Stimulated activated CD8-positive, alpha-beta memory T cell treated with anti-CD3 and anti-CD28 coated beads, Interleukin-4, amount 100 ng/mL, for 48 hours (primary cell): ENCODE results near the gene ZNF263.

Experiments used
- DNase-seq: peaks from one replicate; pipeline ENCODE4 v3.0.0-alpha.2; 2020

ZNF263 gene

DNA sequence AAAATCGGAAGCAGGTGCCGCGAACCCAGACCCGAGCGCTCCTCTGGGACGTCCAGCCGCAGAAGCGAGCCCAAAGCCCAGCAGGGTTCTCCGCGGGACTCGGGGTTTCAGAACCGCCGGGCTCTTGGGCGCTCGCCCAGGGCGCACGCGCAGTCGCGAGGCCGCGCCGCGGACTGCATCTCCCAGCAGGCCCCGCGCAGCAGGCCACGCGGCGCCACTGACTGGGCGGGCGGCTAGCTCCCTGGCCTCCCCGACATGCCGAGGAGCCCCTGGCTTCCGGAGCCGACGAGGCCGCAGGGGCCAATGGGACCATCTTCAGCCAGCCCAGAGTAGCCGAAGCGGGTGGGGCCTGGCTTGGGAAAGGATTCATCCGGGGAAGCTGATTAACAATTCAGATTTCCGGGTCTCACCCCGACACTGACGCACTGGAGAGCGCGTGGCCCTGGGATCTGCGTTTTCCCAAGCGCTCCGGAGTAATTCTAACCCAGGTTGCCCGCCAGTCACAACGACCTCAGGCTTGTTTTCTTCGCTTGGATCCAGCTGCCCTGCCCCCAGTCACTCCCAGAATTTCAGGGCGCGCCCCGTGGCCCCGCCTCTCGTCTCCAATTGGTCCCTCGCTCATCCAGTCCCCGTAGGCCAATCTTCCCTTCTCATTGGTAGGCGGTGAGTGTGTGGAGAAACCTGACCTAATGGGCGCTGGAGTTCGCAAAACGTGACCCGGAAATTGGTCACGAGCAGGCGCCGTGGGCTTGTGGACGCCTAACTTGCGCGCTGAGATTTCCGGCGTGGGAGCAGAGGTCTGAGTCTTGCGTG is at the start of gene ZNF263:
ZNF263 (plus strand) TSS at position 762 of the 813 bp plus-strand sequence. CDS start 328 bp downstream, outside the sequence.
- DNase-seq = peak; percentile 92

DNA sequence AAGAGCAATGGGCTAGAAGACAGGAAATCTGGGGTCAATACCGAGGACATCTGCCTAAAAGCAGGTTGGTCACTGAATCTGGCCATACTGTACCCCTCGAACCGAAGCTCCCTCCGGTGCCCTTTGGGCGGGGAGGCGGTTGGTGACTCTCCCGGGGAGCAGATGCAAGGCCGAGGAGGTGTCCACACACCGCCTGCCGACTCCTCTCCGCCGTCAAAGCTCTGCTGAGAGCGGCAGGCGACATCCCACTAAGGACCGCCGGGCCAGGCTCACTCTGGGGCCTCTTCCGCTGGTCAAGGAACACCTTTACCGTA is 48.8 kb upstream of the ZNF263 start:
- no peak for DNase-seq

DNA sequence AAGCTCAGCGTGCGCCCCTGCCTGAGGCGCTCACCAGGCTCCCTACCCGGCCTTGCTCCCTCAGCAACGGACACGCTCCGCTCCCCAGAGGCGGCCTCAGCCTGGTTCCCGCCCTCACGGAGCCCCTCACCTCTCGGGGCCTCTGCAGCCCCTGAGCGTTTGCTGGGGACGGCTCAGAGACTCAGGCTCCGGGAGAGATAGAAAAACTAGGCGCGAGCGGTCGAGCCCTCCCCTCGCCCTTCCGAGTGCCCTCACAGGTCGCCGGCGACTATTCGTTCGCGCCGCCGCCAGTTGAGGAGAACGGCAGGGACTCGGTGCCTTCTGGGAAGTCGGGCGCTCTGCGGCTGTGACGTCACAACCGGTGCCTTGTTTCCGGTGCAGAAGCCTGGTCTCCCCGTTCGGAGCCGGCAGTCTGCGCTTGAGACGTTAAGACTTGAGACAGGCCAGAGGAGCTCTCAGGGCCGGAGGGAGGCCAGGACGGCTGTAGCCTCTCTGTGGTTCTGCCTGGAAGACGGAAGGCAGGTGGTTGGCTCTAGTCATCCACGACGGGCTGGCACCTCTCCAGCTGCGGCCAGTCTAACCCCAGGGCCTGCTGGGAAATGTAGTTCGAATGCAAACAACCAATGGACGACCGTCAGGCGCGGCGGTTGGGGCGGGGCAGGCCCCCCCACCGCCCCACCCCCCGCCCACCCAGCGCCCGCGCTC is 48.3 kb upstream of the ZNF263 start, which contains the start of gene ZNF200:
ZNF200 (minus strand) TSS at position 302 of the 705 bp plus-strand sequence. CDS start 1,403 bp downstream, outside the sequence.
- peak; percentile 96 for DNase-seq

DNA sequence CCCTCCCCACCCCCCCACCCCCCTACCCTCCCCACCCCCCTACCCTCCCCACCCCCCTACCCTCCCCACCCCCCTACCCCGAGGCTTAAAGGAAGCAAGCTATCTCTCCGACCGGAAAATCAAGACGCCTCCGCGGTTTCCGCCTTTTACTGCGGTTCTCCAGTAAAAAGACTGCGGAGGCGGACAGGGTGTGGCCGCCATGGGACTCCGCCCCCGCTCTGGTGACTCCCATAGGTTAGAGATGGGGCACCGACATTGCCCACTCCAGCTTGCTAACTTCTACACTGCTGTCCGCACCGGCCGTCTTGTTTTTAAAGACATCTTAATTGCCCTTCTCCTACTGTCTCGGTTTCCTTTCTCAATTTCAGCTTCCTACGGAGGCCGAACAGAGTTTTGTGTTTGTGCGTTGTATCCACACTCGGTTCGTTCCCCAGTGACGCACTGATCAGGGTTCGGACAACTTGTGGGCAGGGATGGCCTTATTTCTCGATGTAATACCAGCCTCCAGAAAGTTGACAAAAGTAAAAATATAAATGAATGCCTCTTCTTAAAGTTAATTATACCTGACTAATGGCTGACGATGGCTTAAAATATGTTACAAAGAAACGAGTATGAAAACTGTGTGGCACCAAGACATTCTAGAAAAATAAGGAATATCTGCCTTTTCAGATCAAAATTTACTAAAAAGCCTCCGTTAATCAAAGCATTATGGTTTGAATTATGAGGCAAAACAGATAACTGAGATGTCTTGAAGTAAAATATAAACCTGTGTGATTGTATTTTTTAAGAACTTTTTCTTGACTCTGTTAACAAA is 47.2 kb upstream of the ZNF263 start:
- DNase-seq = peak; percentile 49

DNA sequence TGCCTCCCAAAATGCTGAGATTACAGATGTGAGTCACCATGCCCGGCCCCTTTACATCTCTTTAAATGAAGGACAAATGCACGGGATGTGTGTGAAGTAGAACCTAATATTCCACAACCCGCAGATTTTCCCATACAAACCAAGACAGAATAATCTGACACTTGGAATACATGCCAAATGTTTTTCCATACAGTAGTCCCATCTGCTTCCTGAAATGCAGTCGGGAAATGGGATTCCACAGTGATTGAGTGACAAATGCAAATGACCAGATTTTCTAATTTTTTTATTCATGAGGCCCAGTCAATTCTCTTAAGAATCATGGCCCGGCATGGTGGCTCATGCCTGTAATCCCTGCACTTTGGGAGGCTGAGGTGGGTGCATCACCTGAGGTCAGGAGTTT is 41.5 kb upstream of the ZNF263 start:
- no peak for DNase-seq

DNA sequence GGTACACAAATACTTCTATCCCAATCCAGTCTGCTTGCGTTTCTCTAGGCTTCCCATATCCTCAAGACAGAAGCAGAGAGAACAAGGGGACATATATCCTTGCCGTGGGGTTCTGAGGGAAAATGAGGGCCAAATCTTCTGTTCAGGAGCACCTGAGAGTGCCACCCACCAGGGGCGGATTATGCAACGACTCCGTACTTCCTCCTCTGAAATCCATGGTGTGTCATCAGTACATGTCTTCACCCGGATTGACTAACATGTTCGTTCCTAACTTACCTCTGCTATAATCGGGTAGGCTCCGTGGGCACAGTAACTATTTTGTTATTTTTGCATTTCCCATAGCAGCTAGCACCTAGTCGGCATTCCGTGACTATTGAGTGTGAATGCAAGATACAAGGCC is 40.6 kb upstream of the ZNF263 start:
- DNase-seq = no peak

DNA sequence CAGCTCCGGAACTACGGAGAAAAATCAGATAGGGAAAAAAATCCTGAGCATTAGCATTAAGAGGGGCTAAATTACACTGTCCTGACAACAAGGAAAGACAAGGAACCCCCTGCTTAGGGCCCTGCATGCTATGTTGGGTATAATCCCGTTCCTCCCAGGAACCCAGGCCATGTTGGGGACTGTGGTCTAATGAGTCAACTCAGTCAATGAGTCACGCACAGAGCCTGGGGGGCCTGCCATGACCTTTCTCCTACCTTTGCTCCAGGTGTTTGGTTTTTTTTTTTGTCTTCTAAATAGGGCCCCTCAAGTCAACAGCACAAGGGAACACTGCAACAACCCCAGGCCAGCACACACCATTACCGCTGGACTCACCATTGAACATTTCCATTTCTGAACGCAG is 39.4 kb upstream of the ZNF263 start:
- no peak for DNase-seq

DNA sequence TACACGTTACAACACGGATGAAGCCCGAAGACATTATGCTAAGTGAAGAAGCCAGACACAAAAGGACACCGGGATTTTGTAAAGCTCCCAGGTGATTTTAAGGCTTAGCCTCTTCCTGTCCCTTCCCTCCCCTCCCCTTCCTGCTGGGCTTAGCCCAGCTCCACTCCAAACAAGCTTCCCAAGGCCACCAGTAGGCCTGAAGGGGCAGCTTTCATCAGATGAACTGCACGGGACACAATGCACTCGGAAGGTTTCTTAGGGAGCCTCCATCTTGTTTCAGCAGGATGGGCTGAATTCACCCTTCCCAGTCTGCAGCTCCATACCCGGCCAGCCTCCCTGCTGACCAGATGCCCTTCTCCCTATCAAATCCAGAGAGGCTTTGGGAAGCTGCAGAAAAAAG is 37.3 kb upstream of the ZNF263 start:
- DNase-seq = no peak

DNA sequence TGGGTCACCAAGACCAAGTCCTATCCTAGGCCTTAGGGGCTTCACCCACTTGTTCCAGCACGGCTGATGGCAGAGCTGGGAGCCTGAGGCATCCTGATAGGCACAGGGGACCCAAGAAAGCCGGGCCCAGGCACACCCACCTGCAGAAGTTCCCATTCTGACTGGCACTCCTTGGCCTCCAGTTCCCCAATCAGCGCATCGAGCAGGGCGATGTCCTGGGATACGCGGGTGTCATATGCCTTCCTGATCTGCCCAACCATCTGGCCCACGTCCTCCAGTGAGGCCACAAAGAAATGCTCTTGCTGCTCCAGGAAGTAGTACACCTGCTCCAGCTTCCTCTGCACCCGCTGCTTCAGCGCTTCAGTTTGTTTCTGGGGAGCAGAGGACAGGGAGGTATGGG is 36.4 kb upstream of the ZNF263 start:
- DNase-seq = no peak

DNA sequence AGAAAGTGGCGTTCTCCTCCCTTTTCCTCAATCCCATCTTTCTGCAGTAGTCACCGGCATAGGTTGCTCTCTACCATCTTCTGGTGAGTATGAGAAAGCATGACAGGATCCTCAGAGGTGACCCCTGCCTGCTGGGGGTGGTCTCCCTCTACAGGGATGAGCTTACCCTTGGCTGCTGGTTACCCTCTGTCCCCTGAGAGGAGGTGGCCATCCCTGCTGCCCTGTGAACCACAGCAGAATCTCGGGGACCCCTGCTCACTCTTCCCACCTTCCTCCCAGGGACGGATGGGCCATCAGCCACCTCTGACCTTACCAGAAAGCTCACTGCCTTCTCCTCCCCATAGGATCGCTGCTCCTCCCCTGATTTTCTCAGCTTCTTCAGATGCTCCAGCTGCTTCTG is 34.7 kb upstream of the ZNF263 start:
- no peak for DNase-seq

DNA sequence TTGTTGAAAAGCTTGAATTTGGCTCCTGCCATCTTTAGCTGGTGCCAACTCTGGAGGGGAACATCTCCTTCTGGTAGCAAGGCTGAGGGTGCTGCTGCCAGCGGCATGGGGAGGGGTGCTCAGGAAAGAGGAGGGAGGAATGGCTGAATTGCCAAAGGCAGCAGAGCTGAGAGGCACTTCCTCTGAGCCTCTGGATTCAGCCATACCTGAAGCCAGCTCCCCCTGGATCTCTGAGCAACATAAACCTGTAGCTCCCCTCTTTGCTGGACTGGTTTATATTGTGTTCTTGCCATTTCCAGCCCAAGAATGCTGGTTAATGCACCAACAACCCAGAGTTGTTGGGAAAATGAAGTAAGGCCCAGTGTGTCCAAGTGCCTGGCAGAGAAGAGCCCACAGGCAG is 34.3 kb upstream of the ZNF263 start:
- no peak for DNase-seq

DNA sequence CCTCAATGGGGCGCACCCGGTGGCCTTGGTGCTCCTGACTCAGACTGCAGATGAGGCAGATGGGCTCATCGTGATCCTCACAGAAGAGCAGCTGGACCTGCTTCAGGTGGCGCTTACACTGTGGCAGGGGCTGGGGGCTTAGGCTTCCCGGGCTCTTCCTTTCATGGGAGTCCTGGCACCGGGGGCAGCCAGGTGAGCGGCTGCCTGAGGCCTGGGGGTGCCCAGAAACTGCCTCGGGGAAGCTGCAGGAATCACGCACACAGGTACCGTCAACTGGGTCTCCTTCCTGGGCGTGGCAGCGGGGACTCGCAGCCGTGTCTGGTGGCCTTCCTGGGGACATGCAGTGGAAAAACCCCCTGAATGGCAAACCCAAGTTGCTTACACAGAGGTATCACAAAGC is 33.8 kb upstream of the ZNF263 start:
- DNase-seq = no peak

DNA sequence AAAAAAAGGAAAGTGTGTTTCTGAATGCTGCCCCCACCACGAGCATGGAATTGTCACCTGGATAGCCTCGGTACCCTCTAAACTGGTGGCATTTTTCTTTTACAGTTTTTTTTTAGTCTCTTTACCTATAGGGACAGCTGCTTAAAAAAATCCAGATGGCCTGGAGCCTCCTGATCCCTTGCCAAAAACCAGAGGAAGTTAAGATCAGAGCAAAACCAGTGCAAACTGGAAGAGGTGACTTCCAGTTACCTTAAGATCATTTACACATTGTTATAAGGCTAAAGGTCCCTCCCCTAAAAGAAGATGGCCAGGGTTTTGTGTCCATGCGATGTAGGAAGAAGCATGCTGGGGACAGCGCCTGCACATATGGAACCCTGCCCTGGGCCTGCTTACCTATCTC is 30.3 kb upstream of the ZNF263 start:
- DNase-seq = no peak

DNA sequence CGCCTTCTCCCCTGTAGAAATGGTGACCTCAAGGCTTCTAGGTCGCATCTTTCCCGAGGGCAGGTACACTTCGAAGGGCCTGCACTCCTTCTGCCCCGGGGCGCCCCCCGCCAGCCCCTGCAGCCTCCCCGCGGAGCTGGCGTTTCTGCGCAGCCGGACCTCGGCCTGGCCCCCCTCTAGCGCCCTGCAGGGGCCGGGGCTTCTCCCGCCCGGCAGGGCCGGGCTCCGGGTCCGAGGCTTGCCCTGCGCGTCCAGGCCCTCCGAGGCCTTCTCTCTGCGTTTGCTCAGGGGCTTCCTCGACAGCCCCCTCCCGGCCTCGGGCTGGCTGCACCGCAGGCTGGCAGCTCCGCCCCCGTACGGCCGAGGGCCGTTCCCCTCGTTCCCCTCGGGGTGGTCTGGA is 29.0 kb upstream of the ZNF263 start:
- DNase-seq = no peak

DNA sequence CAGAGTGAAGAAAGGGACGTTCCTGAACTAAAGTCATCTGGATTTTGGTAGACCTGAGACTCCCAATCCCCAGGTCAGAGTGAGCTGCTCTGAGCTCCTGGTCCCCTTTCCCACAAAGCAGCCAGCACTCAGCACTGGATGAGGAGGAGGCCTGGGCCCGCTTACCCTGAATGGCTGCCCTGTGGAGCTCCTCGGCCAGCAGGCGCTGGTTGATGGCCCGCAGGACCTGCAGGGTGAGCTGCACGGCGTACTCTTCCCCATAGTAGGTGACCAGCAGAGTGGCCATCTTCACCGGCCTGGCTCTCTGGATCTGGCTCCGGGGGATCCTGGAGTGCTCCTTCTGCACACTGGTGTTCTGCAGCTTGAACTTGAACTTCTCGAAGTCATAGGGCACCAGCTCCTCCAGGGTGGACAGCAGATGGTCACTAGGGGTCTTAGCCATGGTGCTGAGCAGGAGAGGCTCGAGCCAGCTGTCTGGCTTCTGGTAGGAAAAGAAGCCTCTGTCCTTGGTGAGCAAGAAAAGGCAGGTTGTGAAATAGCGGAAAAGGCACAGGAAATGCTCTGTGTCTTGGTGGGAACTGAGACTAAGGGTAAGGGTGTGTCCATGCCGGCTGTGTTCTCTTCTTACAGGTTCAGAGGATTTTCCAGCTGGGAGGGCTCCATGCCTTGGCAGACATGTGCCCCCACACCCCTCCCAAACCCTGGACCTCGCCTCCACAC is 27.0 kb upstream of the ZNF263 start, which contains the start of gene MEFV:
MEFV (minus strand) TSS at position 488 of the 720 bp plus-strand sequence; CDS start at position 442, 46 bp downstream.
- DNase-seq = no peak

DNA sequence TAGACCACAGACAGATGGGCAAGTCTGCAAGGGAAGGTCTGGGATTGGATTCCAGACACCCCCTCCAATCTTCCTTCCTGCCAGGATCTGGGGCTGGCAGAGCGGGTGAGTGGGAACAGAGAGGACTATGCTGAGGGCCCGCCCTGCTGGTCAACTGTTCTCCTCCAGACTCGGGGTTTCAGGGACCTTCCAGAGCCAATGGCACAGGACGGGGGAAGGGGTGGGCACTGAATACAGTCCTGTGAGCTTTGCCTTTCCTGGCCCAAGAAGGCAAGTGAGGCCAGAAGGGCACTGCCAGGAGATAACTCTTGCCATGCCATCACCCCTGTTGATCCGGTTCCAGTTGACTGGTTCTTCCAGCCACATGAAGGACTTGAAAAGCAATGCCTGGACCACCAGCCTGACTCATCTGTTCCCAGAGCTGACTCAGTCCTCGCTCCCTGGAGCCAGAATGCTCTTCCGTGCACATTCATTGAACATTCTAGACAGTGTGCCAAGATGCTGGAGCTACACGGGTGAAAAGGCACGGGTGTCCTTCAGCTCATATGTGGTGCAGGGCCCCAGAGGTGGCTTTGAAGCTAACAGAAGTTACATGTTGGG is 26.3 kb upstream of the ZNF263 start:
- DNase-seq = no peak

DNA sequence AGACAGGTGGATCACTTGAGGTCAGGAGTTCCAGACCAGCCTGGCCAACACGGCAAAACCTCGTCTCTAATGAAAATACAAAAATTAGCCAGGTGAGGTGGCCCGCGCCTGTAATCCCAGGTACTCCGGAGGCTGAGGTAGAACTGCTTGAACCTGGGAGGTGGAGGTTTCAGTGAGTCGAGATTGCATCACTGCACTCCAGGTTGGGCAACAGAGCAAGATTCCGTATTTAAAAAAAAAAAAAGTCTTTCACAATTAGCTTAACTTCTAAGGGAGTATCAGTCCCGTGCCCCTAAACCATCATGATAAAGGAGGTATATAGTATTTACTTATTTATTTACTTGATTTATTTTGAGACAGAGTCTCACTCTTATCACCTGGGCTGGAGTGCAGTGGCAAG is 23.5 kb upstream of the ZNF263 start:
- no peak for DNase-seq

DNA sequence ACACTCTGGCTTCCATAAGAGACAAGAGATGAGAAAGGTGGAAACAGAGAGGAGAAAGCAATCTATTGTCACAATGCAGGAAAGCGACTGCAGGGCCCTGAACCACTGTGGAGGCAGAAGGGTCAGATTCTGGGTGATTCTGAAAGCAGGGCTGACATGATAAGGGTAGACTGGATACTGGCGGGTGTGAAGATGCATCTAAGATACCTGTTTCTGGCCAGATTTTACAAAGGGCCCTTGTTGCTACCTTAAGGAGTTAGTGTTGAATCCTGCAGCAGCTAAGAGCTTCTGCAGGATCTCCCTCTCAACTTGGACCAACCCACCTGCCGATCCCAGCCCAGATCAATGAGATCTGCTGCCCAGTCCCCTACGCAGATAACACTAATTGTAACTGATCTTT is 20.8 kb upstream of the ZNF263 start:
- DNase-seq = no peak

DNA sequence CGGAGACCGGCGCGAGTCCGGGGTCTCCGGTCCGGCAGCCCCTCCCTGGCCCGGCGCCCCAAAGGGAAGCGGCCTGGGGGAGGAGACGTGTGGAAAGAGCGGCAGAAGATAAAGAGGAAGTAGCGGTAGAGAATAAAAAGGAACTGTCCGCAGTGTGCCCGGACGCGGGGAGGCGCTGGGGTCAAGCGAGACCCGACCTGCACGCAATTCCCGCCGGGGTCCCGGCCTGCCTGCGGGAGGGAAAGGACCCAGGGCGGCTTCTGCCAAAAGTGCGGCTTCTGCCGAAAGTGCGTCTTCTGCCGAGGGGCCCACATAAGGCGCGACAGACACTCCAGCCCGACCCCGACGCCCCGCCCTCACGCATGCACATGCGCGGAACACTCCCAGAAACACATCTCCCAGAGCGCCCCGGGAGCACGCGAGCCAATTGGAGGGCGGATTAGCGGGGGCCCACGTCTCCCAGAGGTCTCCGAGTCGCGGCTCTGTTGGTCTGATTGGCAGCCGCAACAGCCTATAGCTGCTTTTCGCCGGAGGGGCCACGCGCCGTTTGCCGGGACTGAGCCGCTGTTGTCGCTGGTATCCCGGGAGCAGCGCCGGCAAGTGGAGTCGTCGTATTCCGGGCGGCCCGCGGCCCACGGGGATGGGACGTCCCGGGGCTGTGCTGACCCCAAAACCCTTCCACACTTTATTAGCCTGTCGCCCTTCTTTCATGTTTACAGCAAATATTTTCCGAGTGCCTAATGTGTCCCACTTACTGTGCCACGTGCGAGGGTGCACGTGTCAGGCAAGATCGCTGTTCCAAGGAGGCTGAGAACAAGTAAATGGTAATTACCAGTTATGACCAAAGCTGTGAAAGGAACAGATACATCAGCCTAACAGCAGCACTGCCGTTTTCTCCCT is 18.9 kb upstream of the ZNF263 start:
- peak; percentile 98 for DNase-seq

DNA sequence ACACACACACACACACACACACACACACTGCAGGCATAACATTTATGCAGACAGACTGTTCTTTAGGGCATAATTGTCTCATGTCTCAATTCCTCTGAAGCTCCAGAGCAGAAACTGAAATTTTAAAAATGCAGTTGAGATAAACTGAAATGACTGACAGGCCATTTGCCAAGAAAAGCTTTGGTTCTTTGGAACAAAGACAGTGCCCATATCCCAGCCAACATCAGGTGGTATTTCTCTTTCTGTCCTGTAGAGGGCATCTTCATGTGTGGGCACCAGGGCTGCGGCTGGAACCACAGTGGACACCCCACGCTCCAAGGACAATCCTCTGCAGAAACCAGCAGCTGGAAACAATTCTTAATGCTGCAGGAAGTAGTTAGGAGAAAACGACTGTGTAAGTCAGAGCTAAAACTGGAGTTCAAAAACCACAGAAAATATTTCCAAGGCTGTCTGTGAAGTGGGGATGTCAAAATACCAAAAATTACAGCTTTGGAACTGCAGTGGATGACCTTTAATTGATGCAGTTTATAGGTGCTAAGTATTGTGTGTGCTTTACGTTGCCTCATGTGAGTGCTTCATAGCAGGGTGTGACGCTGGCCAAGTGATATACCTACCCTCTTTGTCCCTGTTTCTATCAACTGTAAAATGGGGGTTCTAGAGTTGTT is 16.3 kb upstream of the ZNF263 start:
- DNase-seq = peak; percentile 34

DNA sequence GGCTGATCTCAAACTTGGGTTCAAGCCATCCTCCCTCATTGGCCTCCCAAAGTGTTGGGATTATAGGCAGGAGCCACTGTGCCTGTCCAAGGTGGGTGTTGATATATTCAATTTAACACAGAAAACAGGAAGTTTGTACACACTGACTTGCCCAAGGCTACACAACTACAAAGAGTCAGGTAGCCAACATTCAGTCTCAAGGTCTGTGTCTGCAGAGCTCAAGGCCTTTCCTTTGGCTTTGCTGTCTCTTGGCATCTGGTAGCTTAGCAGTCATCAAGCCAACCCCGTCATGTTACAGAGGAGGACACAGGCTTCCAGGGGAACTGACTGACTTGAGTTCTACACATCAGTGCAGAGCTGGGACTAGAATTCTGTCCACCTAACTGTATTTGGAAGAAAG is 15.0 kb upstream of the ZNF263 start:
- no peak for DNase-seq
